Neural cell (in vitro differentiated cells): Measurements from ENCODE around the gene PADI4.

Source experiments
- MXI1 ChIP-seq: fragments of 450-650 bp; conservative IDR thresholded peaks from 2 replicates; pipeline ENCODE4 v1.6.1; 2014; ENCODE audit warnings: antibody characterized with exemption, mild to moderate bottlenecking; ENCODE audit not compliant: poor library complexity, severe bottlenecking
- RAD21 ChIP-seq: fragments of 450-650 bp; conservative IDR thresholded peaks from 2 replicates; pipeline ENCODE4 v1.6.1; 2014; ENCODE audit warnings: antibody characterized with exemption, mild to moderate bottlenecking, moderate library complexity
- TF ChIP-seq, protein P1 (sequence below): fragments of 450-650 bp; IDR thresholded peaks from 2 replicates; pipeline ENCODE4 v1.5.1; 2014; ENCODE audit warnings: antibody characterized with exemption, mild to moderate bottlenecking, moderate library complexity; ENCODE audit not compliant: poor library complexity, severe bottlenecking

GRCh38 chr1:17316704-17317103 lies 8.7 kb downstream of the PADI4 start:
- no peak for TF ChIP-seq MXI1
- TF ChIP-seq, protein P1, sequence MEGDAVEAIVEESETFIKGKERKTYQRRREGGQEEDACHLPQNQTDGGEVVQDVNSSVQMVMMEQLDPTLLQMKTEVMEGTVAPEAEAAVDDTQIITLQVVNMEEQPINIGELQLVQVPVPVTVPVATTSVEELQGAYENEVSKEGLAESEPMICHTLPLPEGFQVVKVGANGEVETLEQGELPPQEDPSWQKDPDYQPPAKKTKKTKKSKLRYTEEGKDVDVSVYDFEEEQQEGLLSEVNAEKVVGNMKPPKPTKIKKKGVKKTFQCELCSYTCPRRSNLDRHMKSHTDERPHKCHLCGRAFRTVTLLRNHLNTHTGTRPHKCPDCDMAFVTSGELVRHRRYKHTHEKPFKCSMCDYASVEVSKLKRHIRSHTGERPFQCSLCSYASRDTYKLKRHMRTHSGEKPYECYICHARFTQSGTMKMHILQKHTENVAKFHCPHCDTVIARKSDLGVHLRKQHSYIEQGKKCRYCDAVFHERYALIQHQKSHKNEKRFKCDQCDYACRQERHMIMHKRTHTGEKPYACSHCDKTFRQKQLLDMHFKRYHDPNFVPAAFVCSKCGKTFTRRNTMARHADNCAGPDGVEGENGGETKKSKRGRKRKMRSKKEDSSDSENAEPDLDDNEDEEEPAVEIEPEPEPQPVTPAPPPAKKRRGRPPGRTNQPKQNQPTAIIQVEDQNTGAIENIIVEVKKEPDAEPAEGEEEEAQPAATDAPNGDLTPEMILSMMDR, result no peak
- no peak for TF ChIP-seq RAD21
